Activated CD4-positive, alpha-beta memory T cell treated with anti-CD3 and anti-CD28 coated beads for 36 hours (primary cell): ENCODE results near the gene TENT5C. TPM values are rescaled to one million over a fixed set of nuclear protein-coding genes. Genes with fewer than 3 reads are reported as not detected.

Experiments used
- CTCF ChIA-PET: fragments of 350-600 bp; sonication (Branson Sonifier 250); formaldehyde crosslinking; loops from one replicate; lab custom pipeline; 2021; ENCODE audit warnings: antibody characterized with exemption, inconsistent platforms; lab: Charles Lee
- POLR2A ChIA-PET: fragments of 350-600 bp; sonication (Branson Sonifier 250); formaldehyde crosslinking; loops from one replicate; lab custom pipeline; 2021; ENCODE audit warnings: antibody characterized with exemption; lab: Charles Lee
- DNase-seq: peaks from one replicate; pipeline ENCODE4 v3.0.0-alpha.2; 2020
- H3K27ac Mint-ChIP-seq: one replicate; pipeline ENCODE4 v1.8.0; 2021; ENCODE audit warnings: mixed read lengths
- H3K27me3 Mint-ChIP-seq: one replicate; pipeline ENCODE4 v1.8.0; 2021; ENCODE audit warnings: mixed read lengths
- H3K36me3 Mint-ChIP-seq: one replicate; pipeline ENCODE4 v1.8.0; 2021; ENCODE audit warnings: mixed read lengths
- H3K4me1 Mint-ChIP-seq: one replicate; pipeline ENCODE4 v1.8.0; 2021; ENCODE audit warnings: low read depth, mixed read lengths
- H3K4me3 Mint-ChIP-seq: one replicate; pipeline ENCODE4 v1.8.0; 2021; ENCODE audit warnings: mild to moderate bottlenecking, mixed read lengths
- H3K9me3 Mint-ChIP-seq: one replicate; pipeline ENCODE4 v1.8.0; 2021; ENCODE audit warnings: mixed read lengths
- intact Hi-C: fragments of 100-400 bp; cut with micrococcal nuclease; formaldehyde crosslinking; loops from one replicate; pipeline ENCODE4 v1.15.1; 2023
- total RNA-seq, 2 experiments: library from RNA; stranded (reverse); gene quantifications; one replicate each; pipeline ENCODE4 v1.2.3, GENCODE V29; 2021

The TENT5C gene
- total RNA-seq, 2 experiments from 2014 or later: 13.8 to 14.0 TPM

DNA sequence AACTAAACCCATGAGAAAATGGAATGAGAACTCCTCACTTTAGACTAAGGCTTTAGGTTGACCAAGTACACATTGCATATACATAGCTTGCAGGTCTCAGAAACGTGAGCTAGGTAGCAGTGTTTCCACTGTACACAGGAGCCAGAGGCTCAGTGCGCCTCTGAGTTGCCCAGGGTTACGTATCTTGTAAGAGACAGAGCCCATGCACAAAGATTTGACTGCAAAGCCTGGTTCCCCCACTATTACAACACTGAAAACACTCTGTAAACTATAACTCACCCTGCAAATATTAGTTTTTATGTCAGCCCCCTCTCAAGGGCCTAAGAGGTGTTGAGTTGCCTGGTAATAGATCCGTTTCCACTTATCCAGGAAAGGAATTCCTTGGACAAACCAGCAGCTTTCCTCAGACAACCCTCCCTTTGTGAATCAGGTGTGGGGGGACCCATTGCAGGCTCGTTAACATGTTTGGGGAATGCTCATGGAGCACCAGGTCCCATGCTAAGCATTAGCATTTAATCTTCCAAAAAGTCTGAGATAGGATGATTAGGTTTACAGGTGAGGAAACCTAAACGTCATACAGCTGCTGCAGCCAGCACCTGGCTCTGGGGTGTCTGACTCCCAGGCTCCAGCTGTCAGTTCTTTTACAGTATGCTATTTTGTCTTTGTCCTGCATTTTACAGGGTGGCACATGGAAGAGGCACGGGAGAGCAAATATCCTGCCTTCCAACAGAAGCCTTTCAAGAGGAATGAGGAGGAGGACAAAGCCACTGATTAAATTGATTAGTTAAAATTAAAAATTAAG lies 25.7 kb downstream of the TENT5C start:
- ChIA-PET CTCF (interaction anchor here (0.6 kb wide), 1 partner anchor 33 kb away, joined by 3 read pairs; no protein-coding TSS in a partner anchor), POLR2A (interaction anchor here (1.8 kb wide), 1 partner anchor 19 kb away, joined by 3 read pairs; no protein-coding TSS in a partner anchor)
- DNase-seq: no peak
- Mint-ChIP-seq H3K36me3 (peaks cover 2% of the 10 kb centered on the region), H3K4me1 (peaks cover 27% of the 10 kb centered on the region), H3K27ac (no peak overlapping the region), H3K27me3 (peaks cover 5% of the 10 kb centered on the region), H3K9me3 (no peaks in the 10 kb centered on the region), H3K4me3 (no peak overlapping the region)
- intact Hi-C loops: no loop called here

DNA sequence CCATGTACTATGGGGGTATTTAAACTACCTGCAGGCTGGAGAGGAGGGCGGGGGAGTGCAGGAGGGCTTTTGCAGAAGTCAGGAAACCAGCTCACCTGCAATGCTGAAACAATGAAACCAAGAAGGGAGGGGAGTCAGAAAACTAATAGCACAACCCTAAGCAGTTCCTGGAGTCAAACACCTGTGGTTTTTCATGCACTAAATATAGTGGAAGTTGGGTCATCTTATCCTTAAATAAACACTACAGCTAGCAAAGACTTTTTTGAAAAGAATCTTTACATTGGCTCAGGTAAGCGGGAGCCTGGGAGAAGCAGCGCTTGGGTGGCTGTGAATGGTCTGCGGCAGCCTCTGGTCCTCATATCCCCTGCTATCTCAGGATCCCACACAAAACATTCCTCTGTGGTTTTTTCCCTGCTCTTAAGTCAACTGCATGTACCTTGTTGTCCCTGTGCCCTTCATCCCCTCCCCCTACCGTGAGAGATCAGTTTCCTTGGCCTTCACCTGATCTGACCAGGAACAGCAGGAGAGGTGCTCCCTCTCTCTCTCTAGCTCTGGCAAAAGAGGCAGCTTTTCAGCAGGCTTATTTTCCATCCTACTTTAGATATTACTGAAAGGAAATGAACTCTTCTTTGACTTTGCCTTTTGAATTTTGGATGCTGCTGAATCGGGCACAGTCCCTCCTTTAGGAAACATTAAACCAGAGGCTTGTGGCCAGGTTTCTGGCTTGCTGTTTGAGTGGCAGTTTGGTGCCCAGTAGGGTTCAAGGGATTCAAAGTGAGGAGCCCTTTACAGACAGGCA lies 26.6 kb downstream of the TENT5C start:
- Mint-ChIP-seq H3K9me3 (no peaks in the 10 kb centered on the region), H3K4me3 (no peak overlapping the region), H3K36me3 (no peaks in the 10 kb centered on the region), H3K27me3 (peaks cover 5% of the 10 kb centered on the region), H3K27ac (no peak overlapping the region), H3K4me1 (peaks cover 30% of the 10 kb centered on the region)
- DNase-seq: no peak
- POLR2A ChIA-PET: interaction anchor here (1.8 kb wide), 1 partner anchor 20 kb away, joined by 3 read pairs; no protein-coding TSS in a partner anchor
- CTCF ChIA-PET: interaction anchor here (0.6 to 0.8 kb wide), 3 partner anchors 11 to 98 kb away, joined by 3 read pairs; no protein-coding TSS in a partner anchor
- intact Hi-C loops: no loop called here

DNA sequence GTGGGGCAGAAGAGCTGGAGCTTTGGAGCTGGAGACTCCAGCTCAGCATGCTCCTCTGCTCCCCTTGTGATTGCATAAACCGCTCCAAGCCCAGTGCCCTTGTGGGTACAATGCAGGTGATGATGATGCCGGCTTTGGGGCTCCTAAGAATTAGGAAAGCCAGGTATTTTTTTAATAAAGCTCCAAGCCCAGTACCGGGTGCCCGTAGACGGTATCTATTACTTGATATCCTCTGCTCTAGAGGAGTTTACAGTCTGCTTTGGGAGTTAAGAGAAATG lies 27.2 kb downstream of the TENT5C start:
- DNase-seq: no peak
- Mint-ChIP-seq H3K4me3 (no peak overlapping the region), H3K4me1 (peaks cover 30% of the 10 kb centered on the region), H3K27me3 (peaks cover 5% of the 10 kb centered on the region), H3K36me3 (no peaks in the 10 kb centered on the region), H3K9me3 (no peaks in the 10 kb centered on the region), H3K27ac (no peak overlapping the region)
- intact Hi-C loops: no loop called here
- CTCF ChIA-PET: interaction anchor here (0.5 to 0.8 kb wide), 3 partner anchors 11 to 98 kb away, joined by 3 read pairs; no protein-coding TSS in a partner anchor
- POLR2A ChIA-PET: no interaction called here

DNA sequence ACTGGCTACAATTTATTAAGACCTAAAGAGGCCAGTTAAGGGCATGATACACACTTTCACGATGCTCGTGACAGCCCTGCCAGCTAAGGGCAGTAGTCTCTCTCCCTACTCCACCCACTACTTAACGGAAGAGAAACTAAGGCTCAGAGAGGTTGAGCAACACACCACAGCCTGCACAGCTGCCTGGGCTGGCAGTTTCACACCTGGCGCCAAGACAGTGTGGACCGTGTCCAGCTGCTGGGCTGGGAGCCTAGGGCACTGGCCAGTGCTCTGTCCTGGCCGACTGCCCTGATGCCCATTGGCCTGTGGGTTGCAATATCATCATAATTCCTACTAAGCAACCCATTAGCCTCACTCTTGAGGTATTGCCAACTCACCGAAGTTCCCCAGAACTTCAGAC lies 27.6 kb downstream of the TENT5C start:
- POLR2A ChIA-PET: no interaction called here
- CTCF ChIA-PET: interaction anchor here (0.5 to 0.7 kb wide), 2 partner anchors 17 to 99 kb away, joined by 3 read pairs; no protein-coding TSS in a partner anchor
- peaks cover 30% of the 10 kb centered on the region for H3K4me1 Mint-ChIP-seq
- intact Hi-C loops: no loop called here
- H3K36me3 Mint-ChIP-seq: no peaks in the 10 kb centered on the region
- H3K4me3 Mint-ChIP-seq: no peak overlapping the region
- H3K9me3 Mint-ChIP-seq: no peaks in the 10 kb centered on the region
- H3K27ac Mint-ChIP-seq: no peak overlapping the region
- peaks cover 5% of the 10 kb centered on the region for H3K27me3 Mint-ChIP-seq
- no peak for DNase-seq

DNA sequence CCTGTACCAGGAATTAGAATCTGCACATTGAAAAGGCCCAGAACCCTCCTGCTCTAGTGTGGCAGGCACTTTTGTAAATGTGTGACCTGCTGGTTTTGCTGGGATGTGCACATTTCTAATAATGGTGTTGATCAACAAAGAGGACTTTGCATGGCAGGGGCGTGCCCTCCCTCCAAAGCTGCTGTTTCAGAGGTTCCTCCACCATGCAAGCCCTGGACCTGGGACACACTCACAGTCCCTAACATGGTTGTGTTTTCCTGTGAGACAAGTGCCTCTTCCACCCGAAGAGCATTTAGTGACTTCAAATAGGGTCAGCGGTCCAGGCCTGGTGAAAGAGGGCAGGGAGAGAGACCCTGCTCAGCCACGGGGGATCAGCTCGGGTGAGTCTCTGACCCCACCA lies 28.1 kb downstream of the TENT5C start:
- H3K27ac Mint-ChIP-seq: no peak overlapping the region
- no peaks in the 10 kb centered on the region for H3K36me3 Mint-ChIP-seq
- H3K9me3 Mint-ChIP-seq: no peaks in the 10 kb centered on the region
- POLR2A ChIA-PET: no interaction called here
- DNase-seq: no peak
- no peak overlapping the region for H3K4me3 Mint-ChIP-seq
- CTCF ChIA-PET: no interaction called here
- H3K4me1 Mint-ChIP-seq: peaks cover 28% of the 10 kb centered on the region
- intact Hi-C loops: no loop called here
- H3K27me3 Mint-ChIP-seq: peaks cover 5% of the 10 kb centered on the region

DNA sequence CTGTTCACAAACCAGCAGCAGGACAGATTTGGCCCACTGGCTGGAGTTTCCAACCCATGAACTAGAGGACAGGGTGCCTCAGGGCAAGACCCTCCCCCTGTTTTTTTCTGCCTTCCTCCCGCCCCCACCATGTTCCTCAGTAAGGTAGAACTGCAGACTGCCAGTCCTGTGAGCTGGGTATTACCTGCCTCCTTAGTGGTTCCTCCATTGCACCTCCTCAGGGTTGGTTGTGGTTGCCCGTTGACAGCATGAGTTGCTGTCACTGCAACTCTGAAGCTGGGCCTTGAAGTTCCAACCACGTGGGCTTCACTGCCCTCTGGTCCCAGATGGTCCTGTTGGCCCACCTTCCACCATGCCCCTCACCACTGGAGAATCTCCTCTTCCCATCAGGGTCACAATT lies 28.8 kb downstream of the TENT5C start:
- Mint-ChIP-seq H3K27ac (no peak overlapping the region), H3K36me3 (no peaks in the 10 kb centered on the region), H3K4me3 (no peak overlapping the region), H3K27me3 (peaks cover 5% of the 10 kb centered on the region), H3K4me1 (peaks cover 25% of the 10 kb centered on the region), H3K9me3 (no peaks in the 10 kb centered on the region)
- ChIA-PET CTCF (no interaction called here), POLR2A (no interaction called here)
- intact Hi-C loops: no loop called here
- DNase-seq: no peak

DNA sequence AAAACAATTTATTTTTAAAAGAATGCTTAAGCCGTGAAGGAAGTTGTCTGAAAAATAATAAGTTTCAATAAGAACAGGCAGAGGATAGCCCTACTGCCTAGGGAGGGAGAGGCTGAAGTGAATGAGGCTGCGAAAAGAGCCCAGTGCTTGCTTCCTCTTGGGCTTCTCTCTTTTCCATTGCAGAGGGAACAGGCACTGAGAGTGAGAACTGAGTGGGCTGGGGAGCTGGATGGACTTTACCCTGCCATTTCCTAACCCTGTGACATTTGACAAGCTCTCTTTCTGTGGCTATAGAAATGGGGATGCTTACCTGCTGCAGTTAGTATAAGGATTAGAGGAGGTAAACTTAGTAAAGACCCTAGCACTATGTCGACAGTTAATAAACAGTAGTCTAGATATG lies 30.0 kb downstream of the TENT5C start:
- no peak for DNase-seq
- no peaks in the 10 kb centered on the region for H3K36me3 Mint-ChIP-seq
- H3K4me3 Mint-ChIP-seq: no peak overlapping the region
- H3K27me3 Mint-ChIP-seq: peaks cover 5% of the 10 kb centered on the region
- intact Hi-C loops: no loop called here
- H3K4me1 Mint-ChIP-seq: peaks cover 25% of the 10 kb centered on the region
- ChIA-PET CTCF (no interaction called here), POLR2A (no interaction called here)
- no peak overlapping the region for H3K27ac Mint-ChIP-seq
- no peaks in the 10 kb centered on the region for H3K9me3 Mint-ChIP-seq

DNA sequence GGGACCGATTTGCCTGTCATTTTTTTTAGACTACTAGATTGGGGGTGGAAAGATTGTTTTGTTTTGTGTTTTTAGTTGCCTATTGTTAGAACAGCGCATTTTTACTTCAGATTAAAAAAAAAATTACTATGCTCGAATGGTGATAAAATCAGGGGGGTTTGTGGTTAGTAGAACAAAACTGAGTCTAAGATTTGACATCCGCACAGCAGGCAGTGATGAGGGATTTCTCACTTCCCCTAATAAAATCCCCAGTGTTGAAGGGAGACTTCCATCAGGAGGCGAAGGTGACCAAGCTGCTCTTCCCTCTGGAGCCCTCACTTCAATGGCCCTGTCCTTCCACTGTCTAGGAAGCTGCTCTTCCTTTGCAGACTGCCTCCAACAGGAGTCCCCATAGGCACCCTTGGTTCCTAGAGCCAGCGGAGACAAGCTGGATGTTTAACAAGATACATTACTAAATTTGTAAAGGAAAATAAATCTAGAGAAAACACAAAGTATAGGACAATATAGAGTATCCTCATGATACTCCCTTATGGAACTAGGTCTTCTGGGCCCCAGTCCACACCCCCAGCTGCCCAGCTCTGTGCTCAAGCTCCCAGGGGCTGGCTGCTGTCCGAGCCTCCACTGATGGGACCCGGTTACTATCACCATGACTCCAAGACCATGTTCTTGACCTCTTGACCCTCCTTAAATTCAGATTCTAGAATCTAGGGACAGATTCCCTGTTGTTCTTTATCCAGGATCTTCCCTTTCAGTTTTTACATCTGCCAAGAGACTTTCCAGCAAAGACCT lies 31.0 kb downstream of the TENT5C start:
- peaks cover 5% of the 10 kb centered on the region for H3K27me3 Mint-ChIP-seq
- DNase-seq: no peak
- intact Hi-C loops: no loop called here
- POLR2A ChIA-PET: no interaction called here
- CTCF ChIA-PET: interaction anchor here (0.6 to 1.2 kb wide), 2 partner anchors 19 to 126 kb away, joined by 3 to 4 read pairs; no protein-coding TSS in a partner anchor
- no peak overlapping the region for H3K27ac Mint-ChIP-seq
- H3K9me3 Mint-ChIP-seq: no peaks in the 10 kb centered on the region
- no peak overlapping the region for H3K4me3 Mint-ChIP-seq
- peaks cover 23% of the 10 kb centered on the region for H3K4me1 Mint-ChIP-seq
- H3K36me3 Mint-ChIP-seq: no peaks in the 10 kb centered on the region

DNA sequence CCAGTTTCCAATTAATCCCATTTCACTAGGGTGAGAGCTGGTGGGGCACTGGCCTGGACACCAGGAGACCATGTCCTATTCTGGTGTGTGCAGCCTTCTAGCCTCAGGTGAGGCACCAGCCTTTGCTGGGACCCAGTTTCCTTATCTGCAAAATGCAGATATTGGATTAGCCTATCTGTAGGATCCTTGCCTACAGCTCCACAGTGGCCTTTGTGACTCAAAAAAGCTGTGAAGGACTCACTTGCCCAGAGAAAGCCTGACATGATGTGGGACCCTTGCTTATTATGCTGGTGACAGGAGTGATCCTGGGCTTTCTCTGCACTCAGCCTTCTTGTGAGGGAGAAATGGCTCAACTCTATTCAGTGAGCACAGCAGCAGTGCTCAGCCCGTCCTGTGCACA lies 32.3 kb downstream of the TENT5C start:
- Mint-ChIP-seq H3K27ac (no peak overlapping the region), H3K4me3 (no peak overlapping the region), H3K27me3 (peaks cover 5% of the 10 kb centered on the region), H3K9me3 (no peaks in the 10 kb centered on the region), H3K4me1 (peaks cover 11% of the 10 kb centered on the region), H3K36me3 (no peaks in the 10 kb centered on the region)
- ChIA-PET POLR2A (no interaction called here), CTCF (interaction anchor here (0.8 to 1.0 kb wide), 2 partner anchors 16 to 103 kb away, joined by 3 read pairs; no protein-coding TSS in a partner anchor)
- DNase-seq: no peak
- intact Hi-C loops: no loop called here

DNA sequence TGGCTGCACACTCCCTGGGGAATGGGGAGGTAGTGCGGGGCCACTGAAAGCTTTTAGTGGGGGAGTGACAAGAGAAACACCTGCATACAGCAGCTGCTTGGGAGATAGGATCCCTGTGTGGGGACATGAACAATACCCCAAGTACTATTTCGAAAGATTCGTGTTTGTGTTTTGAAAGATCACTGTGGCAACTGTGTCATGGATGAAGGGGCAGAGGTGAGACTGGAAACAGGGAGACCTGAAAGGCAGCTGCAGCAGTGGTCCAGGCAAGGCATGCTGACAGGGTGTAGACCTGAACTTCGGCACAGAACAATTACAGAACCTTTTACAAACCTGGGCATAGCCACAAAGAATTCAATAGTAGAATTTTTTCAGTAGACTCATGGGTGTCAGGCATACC lies 32.9 kb downstream of the TENT5C start:
- peaks cover 5% of the 10 kb centered on the region for H3K27me3 Mint-ChIP-seq
- H3K4me1 Mint-ChIP-seq: peaks cover 7% of the 10 kb centered on the region
- ChIA-PET POLR2A (no interaction called here), CTCF (interaction anchor here (0.8 to 1.0 kb wide), 2 partner anchors 15 to 104 kb away, joined by 3 read pairs; no protein-coding TSS in a partner anchor)
- intact Hi-C loops: no loop called here
- H3K9me3 Mint-ChIP-seq: no peaks in the 10 kb centered on the region
- no peaks in the 10 kb centered on the region for H3K36me3 Mint-ChIP-seq
- H3K27ac Mint-ChIP-seq: no peak overlapping the region
- DNase-seq: no peak
- H3K4me3 Mint-ChIP-seq: no peak overlapping the region

DNA sequence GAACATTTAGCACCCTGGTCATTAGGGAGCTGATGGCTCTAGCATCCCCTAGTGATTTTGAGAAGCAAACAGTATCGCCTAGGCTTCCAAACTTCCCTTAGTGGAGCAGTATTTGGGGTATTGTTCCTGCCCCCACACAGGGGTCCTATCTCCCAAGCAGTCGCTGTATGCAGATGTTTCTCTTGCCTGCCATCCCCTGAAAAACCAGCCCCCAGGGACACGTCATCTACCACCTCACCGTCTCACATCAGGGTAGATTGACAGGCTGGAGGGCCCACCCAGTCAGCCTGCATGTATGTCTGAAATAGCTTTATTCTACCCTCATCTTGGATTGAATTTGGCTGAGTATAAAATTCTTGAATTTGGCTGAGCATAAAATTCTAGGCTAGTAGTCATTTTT lies 33.9 kb downstream of the TENT5C start:
- H3K4me1 Mint-ChIP-seq: peaks cover 7% of the 10 kb centered on the region
- intact Hi-C loops: no loop called here
- no peaks in the 10 kb centered on the region for H3K36me3 Mint-ChIP-seq
- no peak overlapping the region for H3K27ac Mint-ChIP-seq
- DNase-seq: no peak
- H3K9me3 Mint-ChIP-seq: no peaks in the 10 kb centered on the region
- POLR2A ChIA-PET: no interaction called here
- CTCF ChIA-PET: interaction anchor here (3.5 kb wide), 1 partner anchor 105 kb away, joined by 12 read pairs; no protein-coding TSS in a partner anchor
- H3K4me3 Mint-ChIP-seq: no peak overlapping the region
- peaks cover 5% of the 10 kb centered on the region for H3K27me3 Mint-ChIP-seq
